H4 (cell line): ENCODE data around the gene FOXI2. TPM values are rescaled to one million over a fixed set of nuclear protein-coding genes. Genes with fewer than 3 reads are reported as not detected.

Source experiments
- DNase-seq: peaks from one replicate; pipeline ENCODE4 v3.0.0-alpha.2; 2015; ENCODE audit warnings: low spot score
- total RNA-seq: library from RNA; depleted of rRNA; stranded (reverse); fragments of >200 nt; shearing (Covaris generic); gene quantifications from 2 replicates; pipeline ENCODE4 v1.2.3, GENCODE V29; 2014; rRNA removed

The FOXI2 gene
- total RNA-seq, 1 experiment from 2014 or later: not detected

DNA sequence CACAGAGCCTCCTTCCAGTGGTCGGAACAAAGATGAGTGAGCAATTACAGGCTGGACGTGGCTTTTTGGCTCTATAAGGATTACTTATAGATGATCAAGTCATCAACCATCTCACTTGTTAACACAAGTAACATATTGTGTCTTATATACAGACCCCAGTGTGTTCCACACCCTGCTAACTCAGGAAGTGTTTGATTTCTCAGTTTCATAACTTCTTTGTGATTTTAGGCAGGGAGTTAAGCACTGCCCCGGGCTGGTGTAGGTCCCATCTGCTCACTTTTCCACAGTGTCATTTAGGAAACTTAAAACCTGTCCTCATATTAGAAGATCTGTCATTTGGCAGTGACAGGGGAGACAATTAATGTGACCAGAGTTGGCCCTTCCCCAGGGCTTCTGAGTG is 6.2 kb downstream of the FOXI2 start:
- DNase-seq: no peak

DNA sequence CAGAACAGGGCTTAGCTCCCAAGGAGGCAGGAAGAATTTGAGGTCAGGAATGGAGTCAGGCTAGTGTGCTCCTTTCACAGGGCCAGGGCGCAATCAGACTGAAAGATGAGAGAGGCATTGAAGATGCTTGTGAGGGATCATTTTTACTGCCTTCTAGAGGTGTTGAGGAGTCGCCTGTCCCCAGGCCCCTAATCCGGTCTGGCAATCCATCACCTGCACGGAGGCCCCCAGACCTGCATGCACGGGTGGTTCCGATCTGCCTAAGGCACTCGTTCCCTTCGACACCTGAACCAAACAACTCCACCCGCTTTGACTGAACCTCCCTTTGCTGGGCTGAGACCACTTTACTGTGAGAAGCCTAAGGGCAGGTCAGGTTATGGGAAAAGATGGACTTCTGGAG is 8.0 kb downstream of the FOXI2 start:
- DNase-seq: no peak

- DNase-seq: no peak
Observed at GRCh38 chr10:127745861-127746260, 8.9 kb downstream of the FOXI2 start.

- no peak for DNase-seq
Observed at GRCh38 chr10:127755753-127756152, 18.8 kb downstream of the FOXI2 start.

GRCh38 chr10:127756264-127756663 is 19.3 kb downstream of the FOXI2 start:
- no peak for DNase-seq

DNA sequence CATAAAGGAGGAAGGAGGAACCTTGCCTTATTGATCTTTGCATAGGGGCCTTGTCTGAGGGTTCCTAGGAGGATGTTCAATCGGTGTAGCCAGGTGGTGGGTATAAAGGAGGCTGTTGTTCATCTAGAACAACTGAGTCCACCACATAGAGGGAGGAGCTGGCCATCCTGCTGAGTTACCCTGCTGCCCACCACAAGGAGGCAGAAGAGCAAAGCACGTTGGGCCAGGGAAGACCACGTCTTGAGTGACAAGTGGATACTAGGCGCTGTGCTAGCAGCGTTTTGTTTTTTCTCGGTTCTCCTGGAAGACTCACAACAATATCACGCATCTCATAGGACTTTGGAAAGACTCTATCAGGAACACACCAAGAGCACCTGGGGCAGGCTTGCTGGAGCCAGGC is 20.0 kb downstream of the FOXI2 start:
- DNase-seq: no peak

- DNase-seq: no peak
Observed at GRCh38 chr10:127759276-127759675, 22.3 kb downstream of the FOXI2 start.

GRCh38 chr10:127762925-127763324 is 25.9 kb downstream of the FOXI2 start:
- DNase-seq: no peak

DNA sequence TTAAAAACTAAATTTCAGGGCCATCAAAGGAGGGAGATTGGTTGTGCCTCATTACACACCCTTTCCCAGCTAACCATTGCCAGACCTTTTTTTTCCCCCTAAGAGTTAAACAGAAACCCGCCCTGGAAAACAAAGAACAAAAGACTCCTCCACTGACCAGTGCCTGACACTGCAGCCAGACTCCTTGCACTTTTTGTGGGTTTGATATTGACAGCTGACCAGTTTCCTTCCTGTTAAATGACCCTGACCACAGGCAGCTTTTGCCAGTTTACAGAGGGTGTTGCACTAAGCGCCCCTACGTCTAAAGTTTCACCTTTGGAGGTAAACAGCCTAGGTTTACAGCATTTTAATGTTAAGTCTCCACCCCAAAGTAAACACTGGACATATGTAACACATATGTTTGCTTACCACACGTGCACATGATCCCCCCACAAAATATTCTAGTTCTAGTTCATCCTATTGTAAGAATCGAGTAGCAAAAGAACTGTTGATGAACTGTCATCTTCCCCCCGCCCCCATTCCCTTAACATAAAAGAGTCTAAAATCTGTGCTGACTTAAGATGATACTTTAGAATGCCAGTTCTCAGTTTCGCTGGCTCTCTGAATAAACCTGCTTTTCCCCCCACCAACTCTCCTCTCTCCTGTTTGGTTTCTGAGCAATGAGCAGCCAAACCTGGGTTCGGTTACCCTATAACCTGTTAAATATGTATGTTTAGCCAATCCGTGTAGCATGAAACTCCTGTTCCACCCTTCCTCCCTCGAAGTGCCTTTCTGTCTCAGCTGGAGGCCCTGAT is 38.0 kb downstream of the FOXI2 start:
- no peak for DNase-seq

DNA sequence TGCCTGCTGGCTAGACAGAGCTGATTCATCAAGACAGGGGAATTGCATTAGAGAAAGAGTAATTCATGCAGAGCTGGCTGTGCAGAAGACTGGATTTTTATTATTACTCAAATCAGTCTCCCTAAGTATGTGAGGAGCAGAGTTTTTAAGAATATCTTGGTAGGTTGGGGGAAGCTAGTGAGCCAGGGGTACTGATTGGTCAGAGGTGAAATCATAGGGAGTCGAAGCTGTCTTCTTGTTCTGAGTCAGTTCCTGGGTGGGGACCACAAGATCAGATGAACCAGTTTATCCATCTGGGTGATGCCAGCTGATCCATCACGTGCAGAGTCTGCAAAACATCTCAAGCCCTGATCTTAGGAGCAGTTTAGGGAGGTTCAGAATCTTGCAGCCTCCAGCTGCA is 39.8 kb downstream of the FOXI2 start:
- DNase-seq: no peak

DNA sequence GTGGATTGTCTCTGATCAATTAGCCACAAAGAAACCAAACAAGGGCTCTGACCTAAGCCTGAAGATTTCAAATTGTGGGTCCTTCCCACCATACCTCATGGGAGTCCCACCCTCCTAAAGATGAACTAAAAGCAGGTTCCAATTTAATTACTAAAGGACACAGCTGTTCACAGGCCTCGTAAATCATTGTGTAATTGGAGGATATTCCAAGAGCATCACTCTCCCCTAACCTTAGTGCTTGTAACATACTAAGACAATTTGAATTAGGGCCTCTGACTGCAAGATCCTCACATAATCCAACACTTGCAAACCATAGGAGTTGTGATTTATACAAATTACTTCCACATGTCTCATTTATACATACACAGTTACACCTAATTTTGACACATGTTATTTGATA is 44.4 kb downstream of the FOXI2 start:
- DNase-seq: no peak

GRCh38 chr10:127787873-127788272 is 50.9 kb downstream of the FOXI2 start:
- DNase-seq: no peak

GRCh38 chr10:127790066-127790624 is 53.2 kb downstream of the FOXI2 start:
- no peak for DNase-seq

Other genes with a start within 250 kb of the FOXI2 start
- gene NPS, start 187.9 kb upstream of the FOXI2 start, total RNA-seq: not detected in 2 replicates
- 0.64 TPM in 1 of 2 replicates, not detected in the other for gene CLRN3, start 155.8 kb downstream of the FOXI2 start, total RNA-seq
- 3.5 and 4.0 TPM in 2 replicates for gene PTPRE, start 169.9 kb downstream of the FOXI2 start, total RNA-seq